GM19395 (cell line): ENCODE results near the gene RCAN2.
A peak's percentile ranks its signal among the peaks of the same experiment; 100 is the strongest.

Source experiments
- ATAC-seq: cut with Tn5 transposase; IDR thresholded peaks from one replicate; pipeline ENCODE4 v1.9.1; 2021; ENCODE audit warnings: mild to moderate bottlenecking, moderate library complexity; ENCODE audit not compliant: unreplicated experiment

The RCAN2 gene

DNA sequence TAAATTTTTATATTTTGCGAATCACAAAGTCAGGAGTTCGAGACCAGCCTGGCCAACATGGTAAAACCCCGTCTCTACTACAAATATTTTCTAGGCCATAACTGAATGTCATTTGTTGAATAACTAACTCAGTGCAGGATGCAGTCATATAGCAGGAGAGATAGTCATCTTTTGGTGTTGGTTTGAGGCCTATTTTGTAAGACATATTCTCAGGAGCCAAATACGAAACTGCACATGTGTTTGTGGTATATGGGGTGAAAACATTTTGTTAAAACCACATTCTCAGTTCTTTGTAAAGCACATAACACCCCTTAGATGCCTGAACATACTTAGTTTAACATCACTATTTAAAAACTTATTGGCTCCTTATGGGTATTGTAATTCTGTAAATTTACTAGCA lies 315.8 kb downstream of the RCAN2 start:
- peak; percentile 87 for ATAC-seq

DNA sequence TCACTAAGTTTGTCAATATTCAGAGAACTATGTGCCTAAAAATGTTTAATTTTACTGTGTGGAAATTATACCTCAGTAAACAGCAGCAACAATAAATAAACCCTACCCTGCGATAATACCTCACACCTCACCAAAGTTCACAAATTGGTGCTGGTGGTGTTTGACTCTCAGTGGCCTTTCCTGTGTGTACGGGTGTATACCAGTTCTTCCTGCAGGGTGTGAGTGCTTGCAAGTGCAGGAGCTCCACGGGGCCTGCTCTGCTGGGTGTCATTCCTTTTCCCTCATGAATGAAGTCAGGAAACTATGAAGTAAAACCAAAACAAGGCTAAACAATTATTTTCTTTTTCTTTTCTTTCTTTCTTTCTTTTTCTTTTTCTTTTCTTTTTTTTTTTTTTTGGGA lies 316.3 kb downstream of the RCAN2 start:
- ATAC-seq = no peak

- ATAC-seq = no peak
These were observed 319.1 kb downstream of the RCAN2 start for GRCh38 chr6:46172176-46172575.
